A549 (cell line): ENCODE data around the gene CYP2A13. TPM values are rescaled to one million over a fixed set of nuclear protein-coding genes. Genes with fewer than 3 reads are reported as not detected.

ENCODE experiments used
- ATAC-seq, 2 experiments: fragments of 200-7000 bp in 1 of 2; fragments of >200 bp in 1 of 2; cut with Nextera tagmentation in 1 of 2; cut with Tn5 transposase in 1 of 2; 3 replicates each; pipeline versions ENCODE4 v1.8.0 to v1.9.1; 2018 to 2020; ENCODE audit warnings: mild to moderate bottlenecking in 1 of 2, moderate library complexity in 1 of 2
- CTCF ChIA-PET: fragments of 300-600 bp; sonication (Branson Sonifier 250); formaldehyde crosslinking; extraction: SDS; loops from one replicate; lab custom pipeline; 2021; ENCODE audit warnings: antibody characterized with exemption, inconsistent platforms; lab: Yijun Ruan, JAX
- POLR2A ChIA-PET: fragments of 350-600 bp; formaldehyde crosslinking; extraction: SDS; loops from one replicate; lab custom pipeline; 2021; ENCODE audit warnings: antibody characterized with exemption, inconsistent platforms; lab: Yijun Ruan, JAX
- DNase-seq, 2 experiments: peaks; one replicate each; pipeline versions ENCODE4 v3.0.0 to v3.0.0-alpha.2; 2011 to 2016; ENCODE audit warnings: low read depth in 1 of 2, low spot score in 1 of 2
- FAIRE-seq: peaks from 2 replicates; lab custom pipeline; 2011; peaks lifted over from hg19 to GRCh38; lab: Jason Lieb, UNC
- H3K27ac ChIP-seq, 2 experiments: fragments of >200 bp; sonication (Bioruptor Twin); formaldehyde crosslinking; 3 replicates each; pipeline ENCODE4 v1.5.1; 2016 to 2017
- H3K4me1 ChIP-seq: fragments of >200 bp; sonication (Bioruptor Twin); formaldehyde crosslinking; 3 replicates; pipeline ENCODE4 v1.6.1; 2016
- H3K4me2 ChIP-seq: fragments of >200 bp; sonication (Bioruptor Twin); formaldehyde crosslinking; 3 replicates; pipeline ENCODE4 v1.6.1; 2016
- H3K4me3 ChIP-seq: fragments of >200 bp; sonication (Bioruptor Twin); formaldehyde crosslinking; 3 replicates; pipeline ENCODE4 v1.5.1; 2016
- H3K9me3 ChIP-seq: fragments of >200 bp; sonication (Bioruptor Twin); formaldehyde crosslinking; 3 replicates; pipeline ENCODE4 v1.6.1; 2016
- CBX8 ChIP-seq: fragments of 200-600 bp; sonication (generic); IDR thresholded peaks from 2 replicates; pipeline ENCODE4 v1.6.1; 2016
- CHD4 ChIP-seq: fragments of 200-600 bp; sonication (generic); IDR thresholded peaks from 2 replicates; pipeline ENCODE4 v1.6.1; 2016; ENCODE audit warnings: antibody characterized with exemption, mild to moderate bottlenecking, borderline replicate concordance
- EHMT2 ChIP-seq: fragments of 200-600 bp; sonication (generic); IDR thresholded peaks from 2 replicates; pipeline ENCODE4 v1.6.1; 2016; ENCODE audit warnings: antibody characterized with exemption, low read depth, mild to moderate bottlenecking, moderate library complexity
- FOSB ChIP-seq: fragments of 250-450 bp; sonication (Bioruptor Pico); IDR thresholded peaks from 2 replicates; pipeline ENCODE4 v1.5.0; 2020; ENCODE audit warnings: mild to moderate bottlenecking, moderate library complexity
- FOSL2 ChIP-seq, 2 experiments: fragments of 450-650 bp in 1 of 2; fragments of >200 bp in 1 of 2; sonication (Bioruptor Twin) in 1 of 2; formaldehyde crosslinking; IDR thresholded peaks; 2 replicates each; pipeline versions ENCODE4 v1.5.0 to v1.6.1; 2016 to 2020; ENCODE audit warnings: mild to moderate bottlenecking in 1 of 2, moderate library complexity in 1 of 2
- FOXS1 ChIP-seq: fragments of 250-450 bp; sonication (Bioruptor Pico); IDR thresholded peaks from 2 replicates; pipeline ENCODE4 v1.5.0; 2020; ENCODE audit warnings: mild to moderate bottlenecking, moderate library complexity
- GATA3 ChIP-seq: IDR thresholded peaks from 2 replicates; pipeline ENCODE4 v1.6.1; 2012; ENCODE audit warnings: borderline replicate concordance
- HEYL ChIP-seq: fragments of 250-450 bp; sonication (Bioruptor Pico); IDR thresholded peaks from 2 replicates; pipeline ENCODE4 v1.8.0; 2021; ENCODE audit warnings: mild to moderate bottlenecking, moderate library complexity
- HOXA7 ChIP-seq: fragments of 250-450 bp; sonication (Bioruptor Pico); IDR thresholded peaks from 2 replicates; pipeline ENCODE4 v1.5.0; 2020; ENCODE audit warnings: mild to moderate bottlenecking, moderate library complexity
- HOXB5 ChIP-seq: fragments of 250-450 bp; sonication (Bioruptor Pico); IDR thresholded peaks from 2 replicates; pipeline ENCODE4 v1.5.0; 2020; ENCODE audit warnings: mild to moderate bottlenecking, moderate library complexity
- JUN ChIP-seq, 2 experiments: fragments of >200 bp; sonication (Bioruptor Twin); formaldehyde crosslinking; IDR thresholded peaks; 2 replicates in 1 of 2; 3 replicates in 1 of 2; pipeline ENCODE4 v1.6.1; 2016 to 2017
- JUNB ChIP-seq: fragments of >200 bp; sonication (Bioruptor Twin); formaldehyde crosslinking; IDR thresholded peaks from 2 replicates; pipeline ENCODE4 v1.6.1; 2016
- KDM1A ChIP-seq: fragments of 200-600 bp; sonication (generic); IDR thresholded peaks from 2 replicates; pipeline ENCODE4 v1.6.1; 2016; ENCODE audit warnings: low read depth, mild to moderate bottlenecking
- KDM5A ChIP-seq: fragments of 200-600 bp; sonication (generic); IDR thresholded peaks from 2 replicates; pipeline ENCODE4 v1.6.1; 2016; ENCODE audit warnings: antibody characterized with exemption, mild to moderate bottlenecking
- MAFK ChIP-seq: fragments of 450-650 bp; IDR thresholded peaks from 2 replicates; pipeline ENCODE4 v1.6.1; 2014; ENCODE audit not compliant: partially characterized antibody
- NFE2L2 ChIP-seq: fragments of 150-350 bp; conservative IDR thresholded peaks from 2 replicates; pipeline ENCODE4 v1.6.1; 2014; ENCODE audit warnings: low read length
- NPAS2 ChIP-seq: fragments of 250-450 bp; sonication (Bioruptor Pico); IDR thresholded peaks from 2 replicates; pipeline ENCODE4 v1.8.0; 2022; ENCODE audit warnings: mild to moderate bottlenecking, moderate library complexity, borderline replicate concordance
- PHF8 ChIP-seq: fragments of 200-600 bp; sonication (generic); IDR thresholded peaks from 2 replicates; pipeline ENCODE4 v1.6.1; 2016; ENCODE audit warnings: low read depth, mild to moderate bottlenecking, antibody characterized with exemption, moderate library complexity, borderline replicate concordance
- POLR2A ChIP-seq: IDR thresholded peaks from 2 replicates; pipeline ENCODE4 v1.6.1; 2012; ENCODE audit warnings: mild to moderate bottlenecking, low read length
- RAD21 ChIP-seq, 2 experiments: fragments of >200 bp in 1 of 2; sonication (Bioruptor Twin) in 1 of 2; formaldehyde crosslinking in 1 of 2; IDR thresholded peaks in 1 of 2; conservative IDR thresholded peaks in 1 of 2; 2 replicates in 1 of 2; 3 replicates in 1 of 2; pipeline ENCODE4 v1.6.1; 2012 to 2018; ENCODE audit warnings: inconsistent platforms in 1 of 2
- RFX5 ChIP-seq: fragments of 450-650 bp; IDR thresholded peaks from 2 replicates; pipeline ENCODE4 v1.7.1; 2014; ENCODE audit warnings: antibody characterized with exemption, mild to moderate bottlenecking, moderate library complexity
- TFCP2L1 ChIP-seq: fragments of 250-450 bp; sonication (Bioruptor Pico); IDR thresholded peaks from 2 replicates; pipeline ENCODE4 v1.5.0; 2021; ENCODE audit warnings: mild to moderate bottlenecking
- ZFP36 ChIP-seq: fragments of 450-650 bp; IDR thresholded peaks from 2 replicates; pipeline ENCODE4 v1.6.1; 2014; ENCODE audit warnings: borderline replicate concordance; ENCODE audit not compliant: partially characterized antibody
- ZNF302 ChIP-seq: fragments of 250-450 bp; sonication (Bioruptor Pico); IDR thresholded peaks from 2 replicates; pipeline ENCODE4 v1.9.0; 2021; ENCODE audit warnings: inconsistent platforms, mild to moderate bottlenecking, moderate library complexity
- ZSCAN20 ChIP-seq: fragments of 250-450 bp; sonication (Bioruptor Pico); IDR thresholded peaks from 2 replicates; pipeline ENCODE4 v1.8.0; 2022; ENCODE audit warnings: mild to moderate bottlenecking, moderate library complexity
- WGBS: methylation state at CpG from one replicate; pipeline ENCODE4 v1.1.6; 2017; ENCODE audit errors: missing lambda C conversion rate; 5-methylcytosine and 5-hydroxymethylcytosine counted together
- polyA plus RNA-seq, 4 experiments: library from polyadenylated mRNA; depleted of rRNA in 3 of 4; stranded (reverse); fragments of >200 nt; fragmentation: RNase III in 1 of 4; extraction: RNeasy Plus Mini Kit Qiagen cat#74134 plus additional on column Dnase treatment in 1 of 4; gene quantifications; 2 replicates in 3 of 4; 3 replicates in 1 of 4; pipeline ENCODE4 v1.2.3, GENCODE V29; 2011 to 2017
- TF ChIP-seq, protein P1 (sequence below): fragments of 200-600 bp; sonication (generic); IDR thresholded peaks from 2 replicates; pipeline ENCODE4 v1.6.1; 2016; ENCODE audit warnings: antibody characterized with exemption, mild to moderate bottlenecking, moderate library complexity

Gene CYP2A13
- polyA plus RNA-seq, 2 of the 4 experiments (the other 2 are of a cell fraction): not detected

DNA sequence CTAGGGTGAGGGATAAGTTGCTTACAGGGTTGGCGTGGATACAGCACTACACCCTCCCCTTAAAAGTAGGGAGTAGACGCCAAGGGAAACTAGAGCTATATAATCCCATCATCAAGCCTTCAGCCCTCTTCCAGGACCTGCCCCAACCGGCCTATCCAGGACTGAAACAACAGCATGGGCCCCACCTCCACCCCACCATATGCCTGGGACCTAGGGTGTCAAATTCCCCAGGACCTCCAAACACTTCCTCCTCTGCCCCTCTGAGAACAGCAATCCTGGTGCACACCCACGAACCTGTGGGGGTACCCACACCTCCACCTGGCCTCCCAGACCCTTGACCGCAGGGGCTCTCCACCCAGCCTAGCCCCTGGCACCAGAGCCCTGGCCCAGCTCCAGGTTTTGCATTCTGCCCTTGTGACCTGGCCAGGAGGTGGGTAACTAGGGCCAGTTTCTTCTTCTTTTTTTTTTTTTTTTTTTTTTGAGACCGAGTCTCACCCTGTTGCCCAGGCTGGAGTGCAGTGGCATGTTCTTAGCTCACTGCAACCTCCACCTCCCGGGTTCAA, 24.6 kb downstream of the CYP2A13 start:
- ATAC-seq: no peak
- TF ChIP-seq JUN (IDR thresholded peaks at IDR 0.05) (no peak), CHD4 (no peak), ZNF302 (CRISPR knock-in tag) (no peak), POLR2A (no peak), FOSL2 (IDR thresholded peaks at IDR 0.05) (no peak), FOSL2 (CRISPR knock-in tag; IDR thresholded peaks at IDR 0.05) (no peak), HOXA7 (CRISPR knock-in tag) (no peak), CBX8 (no peak), RAD21 (conservative IDR thresholded peaks at IDR 0.05 in 1 of 2, IDR thresholded peaks at IDR 0.05 in 1 of 2) (no peak), KDM5A (no peak), ZSCAN20 (CRISPR knock-in tag) (no peak), KDM1A (no peak), GATA3 (no peak), FOSB (CRISPR knock-in tag) (no peak), FOXS1 (CRISPR knock-in tag) (no peak), TFCP2L1 (no peak), RFX5 (no peak), NFE2L2 (no peak)
- TF ChIP-seq, protein P1, sequence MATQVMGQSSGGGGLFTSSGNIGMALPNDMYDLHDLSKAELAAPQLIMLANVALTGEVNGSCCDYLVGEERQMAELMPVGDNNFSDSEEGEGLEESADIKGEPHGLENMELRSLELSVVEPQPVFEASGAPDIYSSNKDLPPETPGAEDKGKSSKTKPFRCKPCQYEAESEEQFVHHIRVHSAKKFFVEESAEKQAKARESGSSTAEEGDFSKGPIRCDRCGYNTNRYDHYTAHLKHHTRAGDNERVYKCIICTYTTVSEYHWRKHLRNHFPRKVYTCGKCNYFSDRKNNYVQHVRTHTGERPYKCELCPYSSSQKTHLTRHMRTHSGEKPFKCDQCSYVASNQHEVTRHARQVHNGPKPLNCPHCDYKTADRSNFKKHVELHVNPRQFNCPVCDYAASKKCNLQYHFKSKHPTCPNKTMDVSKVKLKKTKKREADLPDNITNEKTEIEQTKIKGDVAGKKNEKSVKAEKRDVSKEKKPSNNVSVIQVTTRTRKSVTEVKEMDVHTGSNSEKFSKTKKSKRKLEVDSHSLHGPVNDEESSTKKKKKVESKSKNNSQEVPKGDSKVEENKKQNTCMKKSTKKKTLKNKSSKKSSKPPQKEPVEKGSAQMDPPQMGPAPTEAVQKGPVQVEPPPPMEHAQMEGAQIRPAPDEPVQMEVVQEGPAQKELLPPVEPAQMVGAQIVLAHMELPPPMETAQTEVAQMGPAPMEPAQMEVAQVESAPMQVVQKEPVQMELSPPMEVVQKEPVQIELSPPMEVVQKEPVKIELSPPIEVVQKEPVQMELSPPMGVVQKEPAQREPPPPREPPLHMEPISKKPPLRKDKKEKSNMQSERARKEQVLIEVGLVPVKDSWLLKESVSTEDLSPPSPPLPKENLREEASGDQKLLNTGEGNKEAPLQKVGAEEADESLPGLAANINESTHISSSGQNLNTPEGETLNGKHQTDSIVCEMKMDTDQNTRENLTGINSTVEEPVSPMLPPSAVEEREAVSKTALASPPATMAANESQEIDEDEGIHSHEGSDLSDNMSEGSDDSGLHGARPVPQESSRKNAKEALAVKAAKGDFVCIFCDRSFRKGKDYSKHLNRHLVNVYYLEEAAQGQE: no peak
- TF ChIP-seq, all 56 proteins: peak for 0
- Histone ChIP-seq H3K9me3 (peaks cover 15% of the 10 kb centered on the region), H3K27ac (no peak overlapping the region), H3K4me3 (no peak overlapping the region), H3K4me1 (no peaks in the 10 kb centered on the region), H3K4me2 (no peak overlapping the region)
- no peak for FAIRE-seq
- 49% methylated on average over 7 of the region's 7 CpGs for WGBS
- CTCF ChIA-PET: interaction anchor here (0.7 to 4.1 kb wide), 6 partner anchors 10 to 195 kb away, joined by 4 to 15 read pairs (median 7); no protein-coding TSS in a partner anchor
- no peak for DNase-seq
- POLR2A ChIA-PET: no interaction called here

DNA sequence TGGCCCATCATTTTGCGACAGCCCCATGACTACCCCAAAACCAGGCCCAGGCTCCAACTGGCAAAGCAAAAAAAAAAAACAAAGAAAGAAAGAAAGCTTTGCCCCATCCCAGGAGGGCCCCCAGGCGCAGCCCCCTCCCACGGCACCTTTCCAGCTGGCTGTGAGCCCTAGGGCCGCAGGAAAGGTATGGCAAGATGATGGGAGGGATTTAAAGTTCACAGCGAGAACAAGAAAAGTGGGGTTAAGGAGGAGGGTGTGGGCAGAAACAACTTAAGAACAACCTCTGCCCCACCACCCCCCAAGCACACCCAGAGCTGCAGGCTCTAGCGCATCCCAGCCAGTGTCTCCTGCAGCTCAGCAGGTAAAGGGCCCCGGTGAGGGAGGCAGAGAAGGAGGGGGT, 25.9 kb downstream of the CYP2A13 start, which contains the start of gene CYP2F1:
TSS of gene CYP2F1 (plus strand) at position 301 of the 400 bp plus-strand sequence. CDS start 1,757 bp downstream, outside the sequence.
- peaks cover 15% of the 10 kb centered on the region for H3K9me3 ChIP-seq
- DNase-seq (no peak), FAIRE-seq (no peak), ATAC-seq (no peak)
- no peak within 1 kb of the TSS for H3K4me2 ChIP-seq
- no peak within 1 kb of the TSS for H3K27ac ChIP-seq
- H3K4me3 ChIP-seq: no peak within 1 kb of the TSS
- ChIA-PET POLR2A (no interaction called here), CTCF (interaction anchor here (0.8 to 2.0 kb wide), 8 partner anchors 9 to 307 kb away, joined by 3 to 7 read pairs (median 4); no protein-coding TSS in a partner anchor)
- WGBS: 38% methylated on average over 7 of the region's 7 CpGs
- no peak for TF ChIP-seq EHMT2
- TF ChIP-seq JUNB: no peak
- no peak for TF ChIP-seq MAFK
- TF ChIP-seq CHD4: no peak
- no peak for TF ChIP-seq HOXB5 (CRISPR knock-in tag)
- no peak for TF ChIP-seq ZFP36
- TF ChIP-seq HEYL: no peak
- no peak for TF ChIP-seq TFCP2L1
- no peak for TF ChIP-seq RAD21 (conservative IDR thresholded peaks at IDR 0.05 in 1 of 2, IDR thresholded peaks at IDR 0.05 in 1 of 2)
- TF ChIP-seq NPAS2 (CRISPR knock-in tag): no peak
- no peak for TF ChIP-seq PHF8
- TF ChIP-seq JUN (IDR thresholded peaks at IDR 0.05): no peak
- TF ChIP-seq FOSB (CRISPR knock-in tag): no peak
- no peaks in the 10 kb centered on the region for H3K4me1 ChIP-seq
